ENCODE data around the gene IDH2. TPM values are rescaled to one million over a fixed set of nuclear protein-coding genes. Genes with fewer than 3 reads are reported as not detected.

IDH2 gene
- total RNA-seq, 1 experiment from 2014 or later = 70.3 TPM

DNA sequence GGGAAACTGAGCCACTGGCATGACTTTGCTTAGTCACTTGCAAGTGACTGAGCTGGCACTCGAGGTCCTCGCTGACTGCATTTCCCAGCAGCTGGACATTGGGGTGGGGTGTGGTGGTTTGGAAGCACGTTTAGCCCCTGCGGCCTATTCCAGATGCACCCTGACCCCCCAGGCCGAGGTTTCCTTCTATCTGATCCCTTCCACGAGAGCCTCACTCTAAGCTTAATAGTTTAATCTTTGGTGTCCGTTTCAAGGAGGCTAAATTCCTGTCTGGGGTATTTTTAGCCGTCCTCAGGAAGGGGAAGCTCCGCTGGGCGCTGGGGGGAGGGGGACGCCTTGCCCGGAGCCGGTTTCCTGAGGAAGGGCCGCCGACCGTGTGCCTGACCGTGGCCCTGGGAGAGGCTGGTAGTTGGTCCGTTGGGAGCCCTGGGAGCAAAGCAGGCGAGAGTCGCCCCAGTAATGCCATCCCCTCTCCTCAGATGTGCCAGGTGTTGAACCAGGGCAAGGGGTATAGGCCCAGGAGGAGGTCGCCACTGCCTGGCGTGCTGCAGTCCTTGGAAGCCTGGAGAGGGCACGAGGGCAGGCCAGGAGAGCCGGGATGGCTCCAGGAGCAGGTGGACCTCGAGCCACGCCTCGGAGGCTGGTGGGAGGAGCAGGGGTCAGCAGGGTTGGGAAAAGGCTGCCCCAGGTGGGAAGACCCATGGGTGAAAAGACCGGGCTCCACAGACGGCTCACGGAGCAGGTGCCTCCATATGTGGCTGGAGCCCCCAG lies 37.2 kb downstream of the IDH2 start:
- no peak for DNase-seq (ENCODE audit: low read depth)

DNA sequence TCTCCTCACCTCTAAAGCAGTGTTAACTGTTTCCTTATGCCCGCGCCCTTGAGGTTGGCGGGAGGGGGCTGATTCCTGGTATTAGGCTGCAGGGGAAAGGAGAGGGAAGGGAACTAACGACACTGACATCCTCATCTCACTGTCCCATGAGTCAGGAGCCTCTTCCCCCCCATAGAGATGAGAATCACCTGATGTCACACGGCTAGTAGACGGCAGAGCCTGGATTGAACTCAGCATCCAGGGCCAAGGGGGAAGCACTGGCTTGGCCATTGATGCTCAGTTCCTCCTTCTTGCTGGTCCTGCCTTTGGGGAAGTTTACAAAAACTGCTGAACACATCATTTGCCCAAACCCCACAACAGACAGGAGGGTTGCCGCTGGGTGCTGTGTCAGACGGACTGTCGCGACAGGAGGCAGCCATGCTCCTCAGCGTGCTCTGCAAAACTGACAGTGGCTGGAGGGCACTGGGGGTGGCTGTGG lies 38.5 kb downstream of the IDH2 start:
- no peak for DNase-seq (ENCODE audit: low read depth)

- DNase-seq (ENCODE audit: low read depth) = no peak
Measured at GRCh38 chr15:90062973-90063769, 39.1 kb downstream of the IDH2 start.

DNA sequence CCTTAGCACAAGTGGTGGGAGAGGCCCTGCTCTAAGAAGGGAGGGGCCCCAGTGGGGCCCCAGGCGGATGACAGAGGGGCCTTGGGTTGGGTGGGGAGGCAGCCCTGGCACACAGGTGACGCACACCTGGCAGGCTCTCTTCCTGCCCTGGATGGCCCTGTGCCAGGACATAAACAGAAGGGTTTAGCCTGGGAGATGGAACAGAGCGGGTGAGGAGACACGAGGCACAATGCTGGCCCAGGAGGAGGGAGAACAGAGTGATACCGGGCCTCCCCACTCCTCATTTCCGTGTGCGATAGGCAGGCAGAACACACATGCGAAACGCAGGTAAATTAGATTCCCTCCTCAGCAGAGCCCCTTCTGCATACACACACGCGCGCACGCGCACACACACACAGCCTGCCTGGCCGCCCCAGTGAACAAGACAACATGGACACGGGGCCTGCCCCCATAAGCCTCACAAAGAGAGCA lies 39.8 kb downstream of the IDH2 start:
- DNase-seq (ENCODE audit: low read depth) = no peak

DNA sequence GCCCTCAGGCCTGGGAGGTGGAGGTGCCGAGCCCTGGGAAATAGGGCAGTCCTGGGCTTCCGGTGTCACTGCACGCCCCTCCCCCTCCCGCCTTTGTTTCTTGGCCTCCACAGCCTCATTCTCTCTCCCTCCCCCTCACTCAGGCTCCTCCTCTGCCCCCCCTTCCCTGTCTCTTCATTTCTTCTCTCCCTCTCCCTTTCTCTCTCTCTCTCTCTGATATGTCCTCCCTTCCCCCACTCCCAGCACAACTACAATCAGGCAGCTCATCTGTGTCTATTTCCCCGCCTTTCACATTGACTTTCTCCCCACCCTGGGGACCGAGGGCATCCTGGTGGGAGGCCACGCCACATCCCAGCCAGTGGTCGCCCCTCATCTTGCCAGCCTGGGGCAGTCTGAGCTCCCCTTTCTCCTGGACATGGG lies 40.2 kb downstream of the IDH2 start:
- no peak for DNase-seq (ENCODE audit: low read depth)

DNA sequence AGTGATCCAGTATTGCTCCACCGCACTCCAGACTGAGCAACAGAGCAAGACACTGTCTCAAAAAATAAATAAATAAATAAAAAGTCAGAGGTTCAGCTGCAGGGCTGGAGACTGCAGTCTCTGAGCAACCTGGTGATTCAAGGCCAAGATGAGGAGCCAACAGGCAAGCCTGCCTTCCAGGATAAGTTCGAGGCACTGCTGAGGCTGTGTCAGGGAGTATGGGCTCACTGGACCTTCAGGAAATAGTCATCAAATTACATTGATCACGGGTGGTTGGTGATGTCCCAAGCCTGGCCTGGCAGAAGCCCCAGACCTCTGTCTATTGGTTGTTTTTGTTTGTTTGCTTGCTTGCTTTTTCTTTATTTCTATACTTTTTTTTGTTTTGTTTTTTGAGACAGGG lies 41.5 kb downstream of the IDH2 start:
- no peak for DNase-seq (ENCODE audit: low read depth)

DNA sequence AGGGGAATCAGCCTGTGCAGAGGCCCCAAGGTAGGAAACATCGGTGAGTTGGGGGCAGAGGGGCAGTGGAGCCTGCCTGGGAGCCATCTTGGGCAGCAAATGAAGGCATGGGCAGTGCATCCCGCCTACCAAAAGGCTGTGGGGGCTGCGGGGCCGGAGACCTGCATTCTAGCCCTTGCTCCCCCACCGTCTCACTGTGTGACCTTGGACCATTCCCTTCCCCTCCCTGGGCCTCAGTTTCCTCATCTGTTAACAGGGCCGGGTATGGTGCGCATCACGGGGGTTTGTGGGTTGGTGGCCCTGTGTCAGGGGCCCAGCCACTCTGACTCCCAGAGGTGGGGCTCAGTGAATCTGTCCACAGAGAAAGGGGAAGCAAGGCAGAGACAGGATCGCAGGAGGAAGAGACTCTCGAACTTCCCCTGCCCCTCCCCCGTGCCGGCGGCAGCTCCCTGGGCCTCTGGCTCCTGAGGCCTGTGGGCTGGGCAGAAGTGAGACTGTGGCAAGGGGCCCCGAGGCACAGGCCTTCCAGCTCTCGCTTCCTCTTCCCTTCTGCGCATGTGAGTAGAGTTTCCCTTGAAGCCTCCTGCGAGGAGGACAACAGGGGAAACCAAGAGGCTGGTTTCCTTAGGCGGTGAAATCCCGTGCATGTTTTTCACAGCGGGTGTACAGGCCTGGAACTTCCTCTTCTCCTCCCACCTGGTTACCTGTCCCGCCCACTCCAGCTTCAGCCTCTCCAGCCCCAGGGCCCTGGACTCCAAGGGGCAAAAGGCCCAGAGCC lies 42.9 kb downstream of the IDH2 start:
- DNase-seq (ENCODE audit: low read depth) = no peak

DNA sequence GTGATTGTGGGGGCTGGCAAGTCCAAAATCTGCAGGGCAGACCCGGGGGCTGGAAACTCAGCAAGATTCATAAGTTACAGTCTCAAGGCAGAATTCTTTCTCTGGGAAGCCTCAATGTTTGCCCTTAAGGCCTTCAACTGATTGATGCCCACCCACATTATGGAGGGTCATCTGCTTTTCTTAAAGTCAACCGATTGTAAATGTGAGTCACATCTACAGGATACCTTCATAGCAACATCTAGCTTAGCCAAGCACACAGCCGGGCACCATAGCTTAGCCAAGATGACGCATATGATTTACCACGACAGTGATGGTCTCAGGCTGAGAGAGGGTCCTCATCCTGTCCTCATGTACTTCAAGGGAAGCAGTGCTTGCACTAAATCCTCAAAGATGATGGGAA lies 43.5 kb downstream of the IDH2 start:
- no peak for DNase-seq (ENCODE audit: low read depth)

- DNase-seq (ENCODE audit: low read depth) = no peak
Measured at GRCh38 chr15:90058308-90058707, 44.0 kb downstream of the IDH2 start.

GRCh38 chr15:90056529-90056928 lies 45.7 kb downstream of the IDH2 start:
- no peak for DNase-seq (ENCODE audit: low read depth)

- no peak for DNase-seq (ENCODE audit: low read depth)
Measured at GRCh38 chr15:90055182-90055581, 47.1 kb downstream of the IDH2 start.

- no peak for DNase-seq (ENCODE audit: low read depth)
Measured at GRCh38 chr15:90054618-90055097, 47.6 kb downstream of the IDH2 start.

DNA sequence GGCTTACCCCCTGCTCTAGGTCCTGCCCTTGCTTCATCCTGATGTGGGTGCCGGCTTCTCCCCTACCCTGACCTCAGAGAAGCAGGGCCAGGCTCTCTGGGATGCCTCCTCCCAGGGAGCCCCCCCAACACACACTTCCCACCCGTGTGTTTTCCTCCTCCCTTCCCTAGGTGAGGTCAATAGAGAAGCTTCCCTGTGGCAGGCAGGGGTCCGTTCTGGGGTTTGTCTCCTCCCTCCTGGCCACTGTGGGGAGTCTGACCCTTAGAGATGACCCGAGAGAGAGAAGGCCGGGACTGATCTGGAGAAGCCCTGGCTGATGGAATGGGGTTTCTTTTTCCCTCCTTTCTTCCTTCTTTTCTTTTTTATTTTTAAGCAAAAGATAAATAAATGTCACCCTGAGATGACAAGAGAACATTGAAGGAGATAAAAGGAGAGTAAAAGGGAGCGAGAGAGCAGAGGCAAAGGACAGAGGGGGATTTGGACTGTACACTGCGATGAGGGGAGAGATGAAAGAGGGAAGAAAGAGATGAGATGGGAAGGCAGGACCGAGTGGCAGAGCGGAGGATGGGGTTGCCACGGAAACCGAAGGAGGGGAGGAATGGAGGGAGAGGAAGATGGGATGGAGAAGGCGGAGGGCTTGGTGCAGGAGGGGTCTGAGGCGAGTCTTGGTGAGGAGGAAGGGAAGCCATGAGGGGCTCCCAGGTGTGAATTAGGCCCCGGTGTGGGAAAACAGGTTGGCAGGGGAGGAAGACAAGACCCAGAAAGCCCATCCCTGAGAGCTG lies 48.4 kb downstream of the IDH2 start:
- DNase-seq (ENCODE audit: low read depth) = no peak

GRCh38 chr15:90051874-90052273 lies 50.4 kb downstream of the IDH2 start:
- no peak for DNase-seq (ENCODE audit: low read depth)

DNA sequence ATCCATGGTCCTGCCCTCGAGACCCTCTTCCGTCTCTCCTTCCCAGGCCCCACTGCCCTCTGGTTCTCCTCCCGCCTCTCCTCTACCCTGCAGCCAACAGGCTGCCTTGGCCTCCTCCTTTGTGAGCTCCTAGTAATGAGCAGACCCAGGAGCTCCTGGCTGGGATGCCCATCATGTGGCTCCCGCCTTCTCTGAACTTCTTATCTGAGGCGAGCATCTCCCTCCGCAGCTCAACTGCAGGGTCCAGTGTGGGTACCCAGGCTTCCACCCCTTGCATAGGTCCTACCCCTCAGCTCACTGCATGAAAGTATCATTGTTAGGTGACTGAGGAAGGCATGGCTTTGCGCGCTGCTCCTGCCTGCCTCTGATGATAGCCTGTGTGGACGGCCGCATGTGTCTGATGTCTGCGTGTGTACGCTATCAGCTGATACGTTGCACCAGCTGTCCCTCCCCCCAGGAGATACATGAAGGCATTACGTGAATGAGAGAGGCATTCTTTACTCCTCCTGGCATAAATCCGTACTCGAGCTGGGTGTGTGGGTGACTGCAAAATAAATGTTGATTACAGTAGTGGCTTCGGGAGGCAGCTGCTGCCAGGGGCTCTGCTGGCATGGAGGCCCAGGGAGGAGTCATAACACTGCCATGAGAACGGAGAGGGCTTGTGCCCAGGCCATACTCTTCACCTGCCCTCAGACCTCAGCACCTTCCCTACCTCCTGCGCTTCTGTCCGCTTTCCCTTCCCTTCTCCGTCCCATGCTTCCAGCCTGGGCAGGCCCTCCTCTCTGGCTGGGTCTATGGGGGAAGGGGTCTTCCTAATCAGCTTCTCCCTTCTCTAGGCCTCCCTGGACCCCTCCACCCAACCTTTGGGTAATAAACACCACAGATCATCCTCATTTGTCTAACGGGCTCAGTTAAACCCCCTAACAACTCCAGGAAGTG lies 52.3 kb downstream of the IDH2 start:
- DNase-seq (ENCODE audit: low read depth) = no peak

DNA sequence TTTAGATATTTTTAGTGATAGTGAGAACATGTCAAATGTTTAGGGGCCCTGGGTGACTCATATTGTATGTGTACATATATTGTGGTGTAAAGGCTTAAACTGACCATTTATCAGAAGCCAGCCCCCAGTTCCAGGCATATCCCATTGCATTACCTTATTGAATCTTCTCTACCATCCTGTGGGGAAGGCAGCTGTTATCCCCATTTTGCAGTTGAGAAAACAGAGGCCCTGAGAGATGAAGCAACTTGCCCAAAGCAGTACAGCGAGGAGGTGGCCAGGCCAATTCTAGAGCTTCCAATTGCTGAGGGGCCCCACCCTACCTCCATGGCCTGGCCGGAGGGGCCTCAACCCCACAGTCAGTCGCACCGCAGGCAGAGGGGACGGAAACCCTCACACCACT lies 53.2 kb downstream of the IDH2 start:
- DNase-seq (ENCODE audit: low read depth) = no peak

DNA sequence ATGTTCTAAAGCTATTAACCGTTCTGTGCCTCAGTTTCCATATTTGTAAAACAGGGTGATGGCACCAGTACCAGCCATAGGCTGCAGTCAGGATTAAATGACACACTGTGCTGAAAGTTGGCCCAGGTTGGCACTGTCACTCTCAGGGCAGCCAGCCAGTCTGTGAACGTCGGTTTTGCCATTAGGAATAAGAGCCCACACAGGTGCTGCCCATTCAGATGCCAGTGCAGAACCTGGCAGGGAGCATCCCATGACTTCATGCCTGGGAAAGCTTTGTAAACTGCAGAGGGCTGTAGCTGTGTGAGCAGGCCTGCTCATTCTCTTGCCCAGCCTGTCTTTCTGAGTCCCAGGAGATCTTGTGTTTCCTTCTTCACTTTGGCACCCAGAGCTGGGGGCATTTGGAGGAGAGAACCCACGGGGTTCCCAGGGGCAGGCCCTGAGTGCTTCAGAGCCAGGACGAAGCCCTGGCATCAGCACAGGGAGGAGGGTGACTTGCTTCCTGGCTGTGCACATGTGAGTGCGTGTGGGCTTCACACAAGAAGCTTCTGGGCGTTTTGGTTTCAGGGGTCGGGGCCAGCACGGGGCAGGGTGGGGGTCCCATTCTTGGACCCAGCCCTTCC lies 54.2 kb downstream of the IDH2 start:
- no peak for DNase-seq (ENCODE audit: low read depth)

DNA sequence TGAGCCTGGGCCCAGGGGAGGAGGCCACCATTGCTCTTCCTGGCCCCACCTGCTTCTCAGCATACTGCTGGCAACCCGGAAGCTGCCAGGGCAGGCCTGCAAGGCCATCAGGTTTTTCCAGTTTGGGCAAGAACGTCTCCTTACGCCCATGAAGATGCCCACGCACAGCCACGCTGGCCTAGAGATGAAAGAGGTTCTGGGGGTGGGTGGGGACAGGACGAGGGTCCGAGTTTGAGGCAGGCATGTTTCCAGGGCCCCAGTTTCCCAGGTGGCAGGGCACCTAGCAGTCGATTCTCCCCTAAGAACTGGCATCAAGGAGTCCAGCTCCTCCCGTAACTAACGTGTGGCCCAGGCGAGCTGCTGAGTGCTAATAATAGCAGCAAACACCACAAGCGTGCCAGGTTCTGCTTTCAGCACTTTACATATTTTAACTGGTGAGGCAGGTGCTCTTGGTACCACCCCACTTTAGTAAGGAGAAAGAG lies 55.3 kb downstream of the IDH2 start:
- no peak for DNase-seq (ENCODE audit: low read depth)

- no peak for DNase-seq (ENCODE audit: low read depth)
Measured at GRCh38 chr15:90046289-90046688, 56.0 kb downstream of the IDH2 start.
